DOHH2 (cell line): ENCODE measurements around the gene DIDO1.

ENCODE experiments used
- H3F3A ChIP-seq: fragments of 200-600 bp; sonication (generic), shearing (Covaris generic); 2 replicates; pipeline ENCODE4 v1.6.0; 2016; ENCODE audit warnings: antibody characterized with exemption, mild to moderate bottlenecking; ENCODE audit not compliant: control insufficient read depth, insufficient read depth
- H3K27ac ChIP-seq: fragments of 200-600 bp; sonication (generic); 2 replicates; pipeline ENCODE4 v1.5.1; 2014; ENCODE audit warnings: low read depth, mild to moderate bottlenecking, low read length, moderate library complexity
- H3K27me3 ChIP-seq: fragments of 200-600 bp; sonication (generic); 2 replicates; pipeline ENCODE4 v1.6.1; 2014; ENCODE audit warnings: mild to moderate bottlenecking, low read length, mixed read lengths; ENCODE audit not compliant: control insufficient read depth
- H3K36me3 ChIP-seq: fragments of 200-600 bp; sonication (generic); 2 replicates; pipeline ENCODE4 v1.6.1; 2014; ENCODE audit warnings: mild to moderate bottlenecking, low read length, moderate library complexity, mixed read lengths; ENCODE audit not compliant: control insufficient read depth
- H3K4me1 ChIP-seq: fragments of 200-600 bp; sonication (generic); 2 replicates; pipeline ENCODE4 v1.6.1; 2014; ENCODE audit warnings: mild to moderate bottlenecking, low read length, mixed read lengths; ENCODE audit not compliant: control insufficient read depth
- H3K4me2 ChIP-seq: fragments of 200-600 bp; sonication (generic); 2 replicates; pipeline ENCODE4 v1.6.0; 2014; ENCODE audit warnings: mild to moderate bottlenecking, low read length, moderate library complexity
- H3K4me3 ChIP-seq: fragments of 200-600 bp; sonication (generic); 2 replicates; pipeline ENCODE4 v1.5.1; 2014; ENCODE audit warnings: mild to moderate bottlenecking, low read length, mixed read lengths
- H3K79me2 ChIP-seq: fragments of 200-600 bp; sonication (generic); 2 replicates; pipeline ENCODE4 v1.6.1; 2014; ENCODE audit warnings: mild to moderate bottlenecking, low read length, mixed read lengths; ENCODE audit not compliant: control insufficient read depth
- H3K9me2 ChIP-seq: fragments of 200-600 bp; sonication (generic); replicated peaks from 2 replicates; pipeline ENCODE4 v1.6.1; 2014; ENCODE audit warnings: mild to moderate bottlenecking, low read length, mixed read lengths; ENCODE audit not compliant: control insufficient read depth
- H3K9me3 ChIP-seq: fragments of 200-600 bp; sonication (generic); 2 replicates; pipeline ENCODE4 v1.6.1; 2014; ENCODE audit warnings: antibody characterized with exemption, low read length, mixed read lengths; ENCODE audit not compliant: control insufficient read depth, insufficient read depth
- H4K20me1 ChIP-seq: fragments of 200-600 bp; sonication (generic); 2 replicates; pipeline ENCODE4 v1.6.0; 2014; ENCODE audit warnings: low read depth, mild to moderate bottlenecking, antibody characterized with exemption, low read length, moderate library complexity; ENCODE audit not compliant: control insufficient read depth, insufficient read depth
- CTCF ChIP-seq: fragments of 200-600 bp; sonication (generic); IDR thresholded peaks from one replicate; pipeline ENCODE4 v1.5.1; 2014; ENCODE audit warnings: antibody characterized with exemption, mild to moderate bottlenecking, low read depth, low read length; ENCODE audit not compliant: poor library complexity, severe bottlenecking
- EZH2phosphoT487 ChIP-seq: fragments of 200-600 bp; sonication (generic); IDR thresholded peaks from 2 replicates; pipeline ENCODE4 v1.6.1; 2017; ENCODE audit warnings: borderline replicate concordance, mild to moderate bottlenecking, antibody characterized with exemption, low read length, moderate library complexity, mixed read lengths

The DIDO1 gene

GRCh38 chr20:62945771-62946339 is 19.6 kb upstream of the DIDO1 start:
- Histone ChIP-seq H3K27me3 (no peaks in the 10 kb centered on the region), H3K36me3 (peaks cover 96% of the 10 kb centered on the region), H3K4me2 (no peak overlapping the region), H3K27ac (no peak overlapping the region), H3K4me3 (no peak overlapping the region), H3K79me2 (peaks cover 70% of the 10 kb centered on the region), H3K9me2 (no peaks in the 10 kb centered on the region), H3K9me3 (peaks cover 5% of the 10 kb centered on the region; the same call in 1 of the 2 replicates), H4K20me1 (no peaks in the 10 kb centered on the region), H3K4me1 (0 out of 2 replicates have a peak, but pooled peaks cover under 1% of the 10 kb centered on the region), H3F3A (no peaks in the 10 kb centered on the region)
- TF ChIP-seq CTCF (no peak), EZH2phosphoT487 (no peak)

GRCh38 chr20:62944746-62945145 is 18.4 kb upstream of the DIDO1 start:
- Histone ChIP-seq H3K9me3 (peaks cover 5% of the 10 kb centered on the region; the same call in 1 of the 2 replicates), H4K20me1 (no peaks in the 10 kb centered on the region), H3K27me3 (no peaks in the 10 kb centered on the region), H3K27ac (no peak overlapping the region), H3K79me2 (peaks cover 81% of the 10 kb centered on the region), H3K4me3 (no peak overlapping the region), H3K36me3 (peaks cover 96% of the 10 kb centered on the region), H3K4me2 (no peak overlapping the region), H3K4me1 (peaks cover 4% of the 10 kb centered on the region), H3K9me2 (no peaks in the 10 kb centered on the region), H3F3A (no peaks in the 10 kb centered on the region)
- TF ChIP-seq EZH2phosphoT487 (no peak), CTCF (no peak)

- Histone ChIP-seq H3K27me3 (no peaks in the 10 kb centered on the region), H3K9me3 (peaks cover 5% of the 10 kb centered on the region; the same call in 1 of the 2 replicates), H3K27ac (no peak overlapping the region), H3K4me1 (peaks cover 10% of the 10 kb centered on the region), H3K79me2 (peaks cover 84% of the 10 kb centered on the region), H3F3A (no peaks in the 10 kb centered on the region), H4K20me1 (no peaks in the 10 kb centered on the region), H3K4me3 (no peak overlapping the region), H3K36me3 (peaks cover 94% of the 10 kb centered on the region), H3K4me2 (no peak overlapping the region), H3K9me2 (no peaks in the 10 kb centered on the region)
- TF ChIP-seq CTCF (no peak), EZH2phosphoT487 (no peak)
Observed at GRCh38 chr20:62944184-62944583, 17.9 kb upstream of the DIDO1 start.
